Esophagus muscularis mucosa (tissue), 4 donors: ENCODE measurements around the gene UBE2I.

Experiments used
- CTCF ChIP-seq, 3 experiments: fragments of 200-600 bp in 2 of 3; fragments of 450-650 bp in 1 of 3; sonication (generic) in 2 of 3; IDR thresholded peaks; one replicate each; pipeline ENCODE4 v1.5.1; 2017 to 2019; ENCODE audit warnings: antibody characterized with exemption in 3 of 3, mild to moderate bottlenecking in 2 of 3, moderate library complexity in 1 of 3
- EP300 ChIP-seq: sonication (generic); formaldehyde crosslinking; IDR thresholded peaks from one replicate; pipeline ENCODE4 v1.6.1; 2017; ENCODE audit warnings: antibody characterized with exemption
- POLR2A ChIP-seq: fragments of 450-650 bp; IDR thresholded peaks from one replicate; pipeline ENCODE4 v1.6.1; 2017; ENCODE audit warnings: antibody characterized with exemption, moderate library complexity, mild to moderate bottlenecking, low read depth
- POLR2AphosphoS5 ChIP-seq, 2 donors: sonication (generic); formaldehyde crosslinking; IDR thresholded peaks; one replicate each; pipeline ENCODE4 v1.6.1; 2017; ENCODE audit warnings: antibody characterized with exemption in 2 of 2

GRCh38 chr16:1263591-1264344, 45.7 kb upstream of the UBE2I start:
- TF ChIP-seq CTCF (IDR thresholded peaks at IDR 0.05), result no peak
- no peak for TF ChIP-seq POLR2A
- TF ChIP-seq POLR2AphosphoS5 (IDR thresholded peaks at IDR 0.05), result no peak
- TF ChIP-seq EP300, result no peak
